Heart right ventricle (tissue), 16 donors: ENCODE measurements around the gene NF2. TPM values are rescaled to one million over a fixed set of nuclear protein-coding genes. Genes with fewer than 3 reads are reported as not detected.

Experiments used
- ATAC-seq, 8 donors: fragments of 200-7000 bp; cut with Tn5 transposase; one replicate each; pipeline ENCODE4 v1.9.1; 2020; ENCODE audit warnings: mild to moderate bottlenecking in 8 of 8, moderate library complexity in 8 of 8, moderate number of reproducible peaks in 1 of 8
- DNase-seq, 2 donors: peaks; one replicate each; pipeline ENCODE4 v3.0.0-alpha.2; 2020
- H3K27ac ChIP-seq, 10 donors: fragments of 200-600 bp; sonication (generic) in 2 of 10; one replicate each; pipeline versions ENCODE4 v1.5.0 to v1.8.0; 2020 to 2022; ENCODE audit warnings: mild to moderate bottlenecking in 3 of 10
- H3K27me3 ChIP-seq, 7 donors: fragments of 200-600 bp; one replicate each; pipeline ENCODE4 v1.8.0; 2021 to 2022; ENCODE audit warnings: mild to moderate bottlenecking in 2 of 7
- H3K36me3 ChIP-seq, 9 donors: fragments of 200-600 bp; sonication (generic) in 1 of 9; one replicate each; pipeline versions ENCODE4 v1.5.0 to v1.8.0; 2020 to 2022; ENCODE audit warnings: mild to moderate bottlenecking in 2 of 9
- H3K4me1 ChIP-seq, 9 donors: fragments of 200-600 bp; sonication (generic) in 1 of 9; one replicate each; pipeline versions ENCODE4 v1.5.0 to v1.8.0; 2020 to 2022; ENCODE audit warnings: mild to moderate bottlenecking in 4 of 9
- H3K4me3 ChIP-seq, 10 donors: fragments of 200-600 bp; sonication (generic) in 2 of 10; one replicate each; pipeline versions ENCODE4 v1.5.0 to v1.8.0; 2020 to 2022; ENCODE audit warnings: mild to moderate bottlenecking in 7 of 10, moderate library complexity in 2 of 10
- H3K9me3 ChIP-seq, 11 donors: fragments of 200-600 bp in 10 of 11; sonication (generic) in 2 of 11; one replicate each; pipeline versions ENCODE4 v1.5.0 to v1.8.0; 2013 to 2022; ENCODE audit warnings: mild to moderate bottlenecking in 2 of 11, control low read depth in 1 of 11, moderate library complexity in 1 of 11
- WGBS, 2 donors: extraction: QIAGEN DNeasy Blood & Tissue Kit; methylation state at CpG; one replicate each; pipeline ENCODE4 v1.1.7; 2013; ENCODE audit warnings: inconsistent platforms in 1 of 2; 5-methylcytosine and 5-hydroxymethylcytosine counted together
- intact Hi-C, 10 donors: fragments of 100-400 bp; cut with DNase I; formaldehyde crosslinking; loops; one replicate each; pipeline versions ENCODE4 v1.11.1 to v1.14.2; 2022
- polyA plus RNA-seq, 2 donors: library from polyadenylated mRNA; stranded (reverse); fragments of 200-250 nt; gene quantifications; one replicate each; pipeline ENCODE4 v1.2.3, GENCODE V29; 2013
- total RNA-seq, 10 donors: library from RNA; stranded (reverse); fragmentation: NEBNext Ultra II Directional in 3 of 10; extraction: Animal tissue kit (Norgen Biotek cat#: 25700) in 3 of 10; gene quantifications; one replicate each; pipeline versions ENCODE4 v1.2.1 to v1.2.4, GENCODE V29; 2021 to 2023
- TF ChIP-seq, protein P1 (sequence below), 9 donors: fragments of 200-600 bp; sonication (generic) in 2 of 9; IDR thresholded peaks; one replicate each; pipeline versions ENCODE4 v1.5.0 to v1.8.0; 2021 to 2022; ENCODE audit warnings: antibody characterized with exemption in 9 of 9, mild to moderate bottlenecking in 5 of 9, moderate library complexity in 1 of 9
- donor health status: Arrhythmogenic right ventricular cardiomyopathy.
- donor health status: ischemic (EF 13 %, LVEDD 7.1; RV severe dilation, severe dysfunction).
- donor health status: healthy with polysubstance abuse.
- donor health status: DM: no; HTN: yes; CAD: no.
- donor health status: DM: no; HTN: no; CAD: no.
- donor health status: ischemic (EF 25% LVEDD 6.9; RV normal size, moderate dysfunction).
- donor health status: ischemic (EF 25% LVEDD 5.7; RV mildly dilated, moderate dysfunction).
- donor health status: healthy.
- donor health status: DM: yes; HTN: yes; CAD: no.
- donor health status: Ischemic cardiomyopathy.
- donor health status: ischemic (EF 35%, LVEDD 5.7; RV mildly dilated, moderate dysfunction).
- donor health status: nonischemic (EF 11% LVEDD 7.7; RV severe dilation, severe dysfunction).
- donor health status: DM: yes; HTN: yes; CAD: no.
- donor health status: PGD.
- donor health status: ischemic (EF 29% LVEDD 5.4; RV normal size, mild dysfunction).
- donor health status: nonischemic (EF 23%, LVEDD 6.1; RV moderate dilation, normal function).

Gene NF2
- total and polyA plus RNA-seq, 12 donors, result 9.7 to 59.4 (median 43.8) TPM

DNA sequence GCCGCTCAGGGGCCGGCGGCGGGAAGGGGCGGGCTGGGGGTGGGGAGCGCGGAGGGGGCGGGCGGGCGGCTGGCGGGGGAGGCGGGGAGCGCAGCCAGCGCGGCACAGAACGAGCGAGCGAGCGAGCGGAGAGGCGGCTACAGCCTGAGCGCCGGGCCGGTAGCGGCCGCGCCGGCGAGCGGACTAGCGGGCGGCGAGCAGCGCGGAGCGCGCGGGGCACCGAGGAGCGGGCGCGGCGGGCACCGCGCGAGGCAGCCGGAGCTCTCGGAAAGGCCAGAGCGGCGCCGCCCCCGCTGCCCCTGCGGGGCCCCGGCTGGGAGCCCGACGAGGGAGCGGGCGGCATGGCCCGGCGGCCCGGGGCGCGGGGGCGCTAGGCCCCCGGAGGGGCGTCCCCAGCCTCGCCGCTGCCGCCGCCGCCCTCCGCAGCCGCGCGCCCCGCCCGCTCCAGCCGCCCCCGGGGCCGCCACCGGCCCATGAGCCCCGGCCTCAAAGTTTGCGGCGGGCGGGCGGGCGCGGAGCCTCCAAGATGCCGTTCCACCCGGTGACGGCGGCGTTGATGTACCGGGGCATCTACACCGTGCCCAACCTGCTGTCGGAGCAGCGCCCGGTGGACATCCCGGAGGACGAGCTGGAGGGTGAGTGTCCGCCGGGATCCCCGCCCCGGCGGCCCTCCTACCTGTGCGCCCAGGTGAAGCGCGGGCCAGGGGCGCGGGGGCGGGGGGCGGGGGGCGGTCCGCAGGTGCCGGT is 116.6 kb downstream of the NF2 start, which contains the start of gene CABP7:
TSS of gene CABP7 (plus strand) at position 105 of the 747 bp plus-strand sequence. CDS start at position 527, 422 bp downstream.
- Histone ChIP-seq H3K27me3 (peaks cover 11 to 75% (median 57%) of the 10 kb centered on the region in 7 donors), H3K36me3 (no peaks in the 10 kb centered on the region), H3K4me1 (peaks cover 0 to 3% (median 0%) of the 10 kb centered on the region in 9 donors), H3K4me3 (no peak within 1 kb of the TSS), H3K9me3 (no peaks in the 10 kb centered on the region), H3K27ac (no peak within 1 kb of the TSS)
- WGBS, 2 donors, result 1 to 2% methylated on average over 32 to 111 of the region's 115 CpGs
- TF ChIP-seq, protein P1, sequence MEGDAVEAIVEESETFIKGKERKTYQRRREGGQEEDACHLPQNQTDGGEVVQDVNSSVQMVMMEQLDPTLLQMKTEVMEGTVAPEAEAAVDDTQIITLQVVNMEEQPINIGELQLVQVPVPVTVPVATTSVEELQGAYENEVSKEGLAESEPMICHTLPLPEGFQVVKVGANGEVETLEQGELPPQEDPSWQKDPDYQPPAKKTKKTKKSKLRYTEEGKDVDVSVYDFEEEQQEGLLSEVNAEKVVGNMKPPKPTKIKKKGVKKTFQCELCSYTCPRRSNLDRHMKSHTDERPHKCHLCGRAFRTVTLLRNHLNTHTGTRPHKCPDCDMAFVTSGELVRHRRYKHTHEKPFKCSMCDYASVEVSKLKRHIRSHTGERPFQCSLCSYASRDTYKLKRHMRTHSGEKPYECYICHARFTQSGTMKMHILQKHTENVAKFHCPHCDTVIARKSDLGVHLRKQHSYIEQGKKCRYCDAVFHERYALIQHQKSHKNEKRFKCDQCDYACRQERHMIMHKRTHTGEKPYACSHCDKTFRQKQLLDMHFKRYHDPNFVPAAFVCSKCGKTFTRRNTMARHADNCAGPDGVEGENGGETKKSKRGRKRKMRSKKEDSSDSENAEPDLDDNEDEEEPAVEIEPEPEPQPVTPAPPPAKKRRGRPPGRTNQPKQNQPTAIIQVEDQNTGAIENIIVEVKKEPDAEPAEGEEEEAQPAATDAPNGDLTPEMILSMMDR (IDR thresholded peaks at IDR 0.05), result no peak
- ATAC-seq (no peak), DNase-seq (no peak)
- intact Hi-C loops, result loop anchor here in 1 of 10 donors (10.0 kb wide), 1 partner anchor 285 kb away; no protein-coding TSS in a partner anchor

DNA sequence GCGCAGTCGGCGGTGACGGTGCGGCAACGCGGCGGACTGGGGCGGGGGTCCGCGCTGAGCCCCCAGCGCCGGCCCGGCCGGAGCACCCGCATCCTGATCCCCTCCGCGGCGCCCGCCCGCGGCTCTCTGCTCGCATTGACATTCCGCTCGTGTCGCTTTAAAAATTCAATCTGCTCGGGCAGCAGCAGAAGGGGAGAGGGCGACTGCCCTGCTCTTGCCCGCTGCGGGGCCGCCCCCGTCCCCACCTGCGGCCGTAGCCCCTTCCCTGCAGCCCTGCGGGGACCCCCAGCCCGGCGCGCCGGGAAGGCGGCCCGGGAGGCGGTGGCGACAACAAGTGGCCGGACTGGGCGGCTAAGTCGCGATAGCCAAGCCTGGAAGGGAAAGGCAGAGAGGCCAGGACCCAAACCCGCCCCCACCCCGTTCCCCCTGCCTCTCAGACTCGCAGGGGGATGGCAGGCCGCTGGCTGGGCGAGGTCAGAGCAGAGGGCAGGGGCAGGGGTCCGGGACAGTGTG is 117.4 kb downstream of the NF2 start:
- TF ChIP-seq, protein P1 (IDR thresholded peaks at IDR 0.05), result no peak
- ATAC-seq (no peak), DNase-seq (no peak)
- H3K4me3 ChIP-seq, result no peak overlapping the region
- H3K27me3 ChIP-seq, result peaks cover 11 to 72% (median 56%) of the 10 kb centered on the region in 7 donors
- H3K4me1 ChIP-seq, result peaks cover 0 to 3% (median 0%) of the 10 kb centered on the region in 9 donors
- WGBS, 2 donors, result 2 to 3% methylated on average over 35 to 53 of the region's 53 CpGs
- no peaks in the 10 kb centered on the region for H3K9me3 ChIP-seq
- H3K36me3 ChIP-seq, result no peaks in the 10 kb centered on the region
- no peak overlapping the region for H3K27ac ChIP-seq
- intact Hi-C loops, result no loop called here

DNA sequence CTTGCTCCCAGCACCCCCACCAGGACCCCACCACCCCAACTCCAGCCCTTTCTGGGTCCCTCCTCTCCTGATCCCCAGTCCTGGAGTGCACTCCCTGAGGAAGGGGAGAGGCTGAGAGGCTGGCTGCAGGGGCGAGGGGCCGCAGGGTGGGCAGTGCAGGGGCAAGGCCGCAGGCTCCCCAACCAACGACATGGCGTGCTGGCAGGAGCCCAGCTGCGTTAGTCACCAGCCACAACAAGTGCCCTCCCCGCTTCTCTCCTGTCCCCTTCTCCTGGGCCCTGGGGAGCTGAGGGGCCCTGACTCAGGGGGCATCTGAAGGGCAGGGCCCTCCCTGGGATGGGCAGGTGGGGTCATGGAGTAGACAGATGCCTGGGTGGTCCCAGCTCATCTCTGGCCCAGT is 118.7 kb downstream of the NF2 start:
- peaks cover 0 to 3% (median 0%) of the 10 kb centered on the region in 9 donors for H3K4me1 ChIP-seq
- no peak for ATAC-seq
- no peak overlapping the region for H3K27ac ChIP-seq
- no peaks in the 10 kb centered on the region for H3K36me3 ChIP-seq
- TF ChIP-seq, protein P1 (IDR thresholded peaks at IDR 0.05), result no peak
- DNase-seq, result no peak
- peaks cover 11 to 75% (median 55%) of the 10 kb centered on the region in 7 donors for H3K27me3 ChIP-seq
- 68 to 80% methylated on average over 7 of the region's 7 CpGs for WGBS, 2 donors
- intact Hi-C loops, result no loop called here
- H3K4me3 ChIP-seq, result no peak overlapping the region
- no peaks in the 10 kb centered on the region for H3K9me3 ChIP-seq

DNA sequence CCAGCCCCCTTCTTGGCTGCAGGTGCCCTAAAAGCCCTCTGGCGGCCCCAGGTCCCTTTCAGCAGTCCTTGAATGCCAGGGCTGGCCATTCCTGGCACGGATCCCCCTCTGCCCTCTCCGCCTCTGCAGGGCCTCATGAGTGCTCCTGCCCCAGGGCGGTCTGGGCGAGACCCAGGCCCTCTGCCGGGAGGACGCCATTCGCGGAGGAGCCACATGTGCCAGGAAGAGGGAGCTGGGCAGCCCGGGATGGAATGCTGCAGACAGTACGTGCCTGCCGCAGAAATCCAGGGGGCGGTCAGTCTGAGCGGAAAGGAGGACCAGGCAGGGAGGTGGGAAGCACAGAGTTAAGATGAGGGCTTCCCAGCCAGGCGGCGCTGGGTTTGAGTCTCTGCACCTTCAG is 119.2 kb downstream of the NF2 start:
- intact Hi-C loops, result no loop called here
- TF ChIP-seq, protein P1 (IDR thresholded peaks at IDR 0.05), result no peak
- Histone ChIP-seq H3K27ac (no peak overlapping the region), H3K9me3 (no peaks in the 10 kb centered on the region), H3K36me3 (no peaks in the 10 kb centered on the region), H3K27me3 (peaks cover 11 to 75% (median 55%) of the 10 kb centered on the region in 7 donors), H3K4me1 (peaks cover 0 to 3% (median 0%) of the 10 kb centered on the region in 9 donors), H3K4me3 (no peak overlapping the region)
- ATAC-seq (no peak), DNase-seq (no peak)
- 61 to 75% methylated on average over 15 to 16 of the region's 16 CpGs for WGBS, 2 donors
